Stomach (tissue), 9 donors: ENCODE measurements around the gene CDIP1. TPM values are rescaled to one million over a fixed set of nuclear protein-coding genes. Genes with fewer than 3 reads are reported as not detected.

ENCODE experiments used
- DNase-seq, 2 donors: peaks; one replicate each; pipeline versions ENCODE4 v3.0.0 to v3.0.0-alpha.2; 2013 to 2019
- H3K27ac ChIP-seq, 5 donors: fragments of 200-600 bp in 4 of 5; sonication (generic) in 4 of 5; one replicate each; pipeline ENCODE4 v1.5.1; 2013 to 2019; ENCODE audit warnings: mild to moderate bottlenecking in 1 of 5, moderate library complexity in 1 of 5
- H3K27me3 ChIP-seq, 3 donors: fragments of 200-600 bp; sonication (generic); one replicate each; pipeline ENCODE4 v1.5.1; 2017 to 2019; ENCODE audit warnings: mixed run types in 1 of 3
- H3K36me3 ChIP-seq, 4 donors: fragments of 200-600 bp; sonication (generic); 1 replicate in 3 of 4; 2 replicates in 1 of 4; pipeline ENCODE4 v1.5.1; 2016 to 2019
- H3K4me1 ChIP-seq, 4 donors: fragments of 200-600 bp; sonication (generic); one replicate each; pipeline ENCODE4 v1.5.1; 2016 to 2019
- H3K4me3 ChIP-seq, 4 donors: fragments of 200-600 bp; sonication (generic) in 3 of 4; one replicate each; pipeline ENCODE4 v1.5.1; 2016 to 2019; ENCODE audit warnings: mild to moderate bottlenecking in 1 of 4
- H3K9me3 ChIP-seq, 4 donors: fragments of 200-600 bp; sonication (generic); one replicate each; pipeline ENCODE4 v1.5.1; 2016 to 2019
- CTCF ChIP-seq, 7 experiments: fragments of 450-650 bp in 4 of 7; fragments of 200-600 bp in 3 of 7; sonication (generic) in 3 of 7; IDR thresholded peaks; one replicate each; pipeline ENCODE4 v1.5.1; 2016 to 2019; ENCODE audit warnings: antibody characterized with exemption in 7 of 7, control low read depth in 2 of 7, mild to moderate bottlenecking in 1 of 7
- EP300 ChIP-seq: sonication (generic); formaldehyde crosslinking; IDR thresholded peaks from one replicate; pipeline ENCODE4 v1.6.1; 2017; ENCODE audit warnings: antibody characterized with exemption
- POLR2A ChIP-seq, 4 donors: fragments of 450-650 bp; IDR thresholded peaks; one replicate each; pipeline ENCODE4 v1.6.1; 2016; ENCODE audit warnings: antibody characterized with exemption in 4 of 4, control low read depth in 2 of 4, mild to moderate bottlenecking in 1 of 4, moderate library complexity in 1 of 4
- POLR2AphosphoS5 ChIP-seq, 3 donors: sonication (generic); formaldehyde crosslinking; IDR thresholded peaks; one replicate each; pipeline ENCODE4 v1.6.1; 2016; ENCODE audit warnings: antibody characterized with exemption in 3 of 3
- WGBS, 5 donors: extraction: QIAGEN DNeasy Blood & Tissue Kit in 3 of 5; methylation state at CpG; one replicate each; pipeline versions ENCODE4 v1.1.5 to v1.1.7; 2013 to 2018; 5-methylcytosine and 5-hydroxymethylcytosine counted together
- intact Hi-C: fragments of 100-400 bp; cut with DNase I; formaldehyde crosslinking; loops from one replicate; pipeline ENCODE4 v1.15.1; 2023; ENCODE audit warnings: low total_unique reads
- polyA plus RNA-seq, 3 donors: library from polyadenylated mRNA; stranded (reverse); fragments of 200-250 nt; gene quantifications; one replicate each; pipeline ENCODE4 v1.2.3, GENCODE V29; 2013
- total RNA-seq, 5 donors: library from RNA; depleted of rRNA; stranded (reverse); fragments of >200 nt; gene quantifications; one replicate each; pipeline versions ENCODE4 v1.1.0 to v1.2.3, GENCODE V29; 2014 to 2016
- donor health status: healthy with polysubstance abuse.
- donor health status: Bipolar disorder and iron deficiency.
- donor health status: healthy.

The CDIP1 gene
- total and polyA plus RNA-seq, 8 donors = 2.9 to 36.5 (median 12.2) TPM

- peaks cover 0 to 4% (median 0%) of the 10 kb centered on the region in 3 donors for H3K27me3 ChIP-seq
- H3K27ac ChIP-seq = no peak overlapping the region
- intact Hi-C loops = no loop called here
- H3K36me3 ChIP-seq = no peaks in the 10 kb centered on the region
- DNase-seq = peak in 1 of 2 donors; percentile 63
- peaks cover 0 to 13% (median 7%) of the 10 kb centered on the region in 4 donors for H3K4me1 ChIP-seq
- WGBS, 5 donors = 54 to 81% (median 76%) methylated on average over 3 of the region's 3 CpGs
- H3K9me3 ChIP-seq = no peaks in the 10 kb centered on the region
- H3K4me3 ChIP-seq = no peak overlapping the region
- TF ChIP-seq EP300 (no peak), POLR2A (IDR thresholded peaks at IDR 0.05) (no peak), CTCF (IDR thresholded peaks at IDR 0.05) (no peak)
Measured at GRCh38 chr16:4552541-4552940, 14.0 kb upstream of the CDIP1 start.

- 29 to 43% (median 32%) methylated on average over 4 of the region's 4 CpGs for WGBS, 5 donors
- Histone ChIP-seq H3K9me3 (no peaks in the 10 kb centered on the region), H3K27me3 (no peaks in the 10 kb centered on the region), H3K27ac (no peak overlapping the region), H3K36me3 (no peaks in the 10 kb centered on the region), H3K4me1 (peaks cover 0 to 13% (median 7%) of the 10 kb centered on the region in 4 donors), H3K4me3 (no peak overlapping the region)
- intact Hi-C loops = no loop called here
- DNase-seq = no peak
- no peak for TF ChIP-seq EP300
- TF ChIP-seq CTCF (IDR thresholded peaks at IDR 0.05) = no peak
- no peak for TF ChIP-seq POLR2A (IDR thresholded peaks at IDR 0.05)
- no peak for TF ChIP-seq POLR2AphosphoS5 (IDR thresholded peaks at IDR 0.05)
Measured at GRCh38 chr16:4550591-4550990, 12.0 kb upstream of the CDIP1 start.

GRCh38 chr16:4548124-4548523 is 9.6 kb upstream of the CDIP1 start:
- intact Hi-C loops = no loop called here
- DNase-seq = peak in 1 of 2 donors; percentile 29

GRCh38 chr16:4544473-4544872 is 5.9 kb upstream of the CDIP1 start:
- peak in 1 of 2 donors; percentile 46 for DNase-seq
- 67 to 77% (median 74%) methylated on average over 8 of the region's 8 CpGs for WGBS, 5 donors

More at GRCh38 chr16:4548124-4548523, 9.6 kb upstream of the CDIP1 start:
- Histone ChIP-seq H3K36me3 (no peaks in the 10 kb centered on the region), H3K27ac (no peak overlapping the region), H3K4me3 (no peak overlapping the region), H3K9me3 (no peaks in the 10 kb centered on the region), H3K4me1 (peaks cover 0 to 13% (median 7%) of the 10 kb centered on the region in 4 donors), H3K27me3 (no peaks in the 10 kb centered on the region)
- TF ChIP-seq POLR2A (IDR thresholded peaks at IDR 0.05) (no peak), EP300 (no peak), POLR2AphosphoS5 (IDR thresholded peaks at IDR 0.05) (no peak), CTCF (IDR thresholded peaks at IDR 0.05) (no peak)
- 35 to 49% (median 40%) methylated on average over 12 to 13 of the region's 13 CpGs for WGBS, 5 donors

More at GRCh38 chr16:4544473-4544872, 5.9 kb upstream of the CDIP1 start:
- peaks cover 0 to 12% (median 5%) of the 10 kb centered on the region in 4 donors for H3K9me3 ChIP-seq
- intact Hi-C loops = loop anchor here (5.0 kb wide), 1 partner anchor 37 kb away; no protein-coding TSS in a partner anchor
- H3K4me3 ChIP-seq = no peak overlapping the region
- no peak overlapping the region for H3K27ac ChIP-seq
- no peaks in the 10 kb centered on the region for H3K27me3 ChIP-seq
- peaks cover 0 to 13% (median 7%) of the 10 kb centered on the region in 4 donors for H3K4me1 ChIP-seq
- no peaks in the 10 kb centered on the region for H3K36me3 ChIP-seq
- TF ChIP-seq POLR2A (IDR thresholded peaks at IDR 0.05) = no peak
- TF ChIP-seq POLR2AphosphoS5 (IDR thresholded peaks at IDR 0.05) = no peak
- TF ChIP-seq CTCF (IDR thresholded peaks at IDR 0.05) = no peak
- no peak for TF ChIP-seq EP300
